GM12864 (cell line): ENCODE measurements around the gene LRRTM2.
"Not testable (repeated sequence)": the region's sequence is repeated elsewhere in the genome, so short reads cannot be mapped to it uniquely, and the experiment has no call there.

Experiments used
- DNase-seq: peaks from one replicate; pipeline ENCODE4 v3.0.0-alpha.2; 2011; ENCODE audit warnings: low read depth
- H3K4me3 ChIP-seq: 2 replicates; pipeline ENCODE4 v1.5.1; 2011; ENCODE audit warnings: mild to moderate bottlenecking, low read depth, low read length, control low read depth
- CTCF ChIP-seq: IDR thresholded peaks from 2 replicates; pipeline ENCODE4 v1.5.1; 2011; ENCODE audit warnings: low read depth, mild to moderate bottlenecking, moderate library complexity, low read length, control low read depth, inconsistent platforms; ENCODE audit errors: missing control alignments

LRRTM2 gene

GRCh38 chr5:138844125-138844461, 31.0 kb downstream of the LRRTM2 start:
- no peak for DNase-seq
- TF ChIP-seq CTCF = no peak
- no peak overlapping the region for H3K4me3 ChIP-seq

GRCh38 chr5:138843316-138844124, 31.6 kb downstream of the LRRTM2 start:
- TF ChIP-seq CTCF = no peak
- H3K4me3 ChIP-seq = no peak overlapping the region
- no peak for DNase-seq

- no peak for DNase-seq
- H3K4me3 ChIP-seq = no peak overlapping the region
- TF ChIP-seq CTCF = no peak
Observed at GRCh38 chr5:138841531-138841930, 33.6 kb downstream of the LRRTM2 start.

- TF ChIP-seq CTCF = no peak
- no peak for DNase-seq
- no peak overlapping the region for H3K4me3 ChIP-seq
Observed at GRCh38 chr5:138840103-138840502, 35.0 kb downstream of the LRRTM2 start.

GRCh38 chr5:138837160-138837559, 38.0 kb downstream of the LRRTM2 start:
- no peak overlapping the region for H3K4me3 ChIP-seq
- no peak for DNase-seq
- no peak for TF ChIP-seq CTCF

GRCh38 chr5:138834853-138835252, 40.3 kb downstream of the LRRTM2 start:
- DNase-seq, H3K4me3 ChIP-seq: not testable (repeated sequence)

GRCh38 chr5:138833726-138834480, 41.2 kb downstream of the LRRTM2 start:
- H3K4me3 ChIP-seq = no peak overlapping the region
- TF ChIP-seq CTCF = no peak
- DNase-seq = no peak
